Adrenal gland (tissue), 5 donors: ENCODE data around the gene TRPV5.

ENCODE experiments used
- CTCF ChIP-seq, 6 experiments: fragments of 450-650 bp in 4 of 6; fragments of 200-600 bp in 2 of 6; sonication (generic) in 1 of 6; IDR thresholded peaks; 1 replicate in 5 of 6; 2 replicates in 1 of 6; pipeline versions ENCODE4 v1.5.1 to v1.8.0; 2016 to 2021; ENCODE audit warnings: antibody characterized with exemption in 6 of 6, mild to moderate bottlenecking in 2 of 6, moderate library complexity in 1 of 6
- POLR2A ChIP-seq, 2 donors: fragments of 450-650 bp; IDR thresholded peaks; one replicate each; pipeline ENCODE4 v1.6.1; 2017; ENCODE audit warnings: antibody characterized with exemption in 2 of 2, mild to moderate bottlenecking in 2 of 2, moderate library complexity in 1 of 2
- donor health status: DM: no; HTN: no; CAD: no.

GRCh38 chr7:142876236-142876960 is 57.1 kb downstream of the TRPV5 start:
- TF ChIP-seq CTCF (IDR thresholded peaks at IDR 0.05) = no peak
- no peak for TF ChIP-seq POLR2A (IDR thresholded peaks at IDR 0.05)
